GM12892 (cell line): ENCODE results near the gene DNMT1.

ENCODE experiments used
- DNase-seq: peaks from one replicate; pipeline ENCODE4 v3.0.0; 2011; ENCODE audit not compliant: insufficient read length
- FAIRE-seq: peaks from 2 replicates; lab custom pipeline; 2011; peaks lifted over from hg19 to GRCh38; lab: Jason Lieb, UNC
- POLR2A ChIP-seq: IDR thresholded peaks from 2 replicates; pipeline ENCODE4 v1.6.1; 2011; ENCODE audit warnings: low read depth, low read length, control low read depth
- POLR2AphosphoS5 ChIP-seq: IDR thresholded peaks from 2 replicates; pipeline ENCODE4 v1.6.1; 2011; ENCODE audit warnings: low read depth, low read length, control low read depth
- TAF1 ChIP-seq: IDR thresholded peaks from 2 replicates; pipeline ENCODE4 v1.6.1; 2011; ENCODE audit warnings: low read depth, mild to moderate bottlenecking, control low read depth, low read length, borderline replicate concordance

The DNMT1 gene

DNA sequence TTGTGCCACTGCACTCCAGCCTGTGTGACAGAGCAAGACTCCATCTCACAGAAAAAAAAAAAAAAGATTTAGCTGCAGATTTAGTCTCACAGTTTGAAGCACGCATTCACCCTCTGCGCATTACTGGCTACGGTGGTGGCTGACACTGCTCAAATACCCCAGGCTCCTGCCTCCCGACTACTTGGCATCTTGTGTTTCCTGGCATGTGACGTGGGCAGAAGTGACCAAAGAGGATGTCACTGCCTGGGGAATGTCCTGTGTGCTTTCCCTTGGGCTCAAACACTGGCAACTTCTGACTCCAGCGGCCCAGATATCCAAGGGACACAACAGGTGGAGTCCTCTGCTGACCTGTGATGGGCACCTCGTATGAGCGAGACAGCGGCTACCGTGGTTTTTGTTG lies 50.4 kb downstream of the DNMT1 start:
- TF ChIP-seq TAF1 (no peak), POLR2AphosphoS5 (0 out of 2 replicates have a peak, but pooled peaks have one; percentile 3)
- no peak for DNase-seq
- FAIRE-seq, result no peak

DNA sequence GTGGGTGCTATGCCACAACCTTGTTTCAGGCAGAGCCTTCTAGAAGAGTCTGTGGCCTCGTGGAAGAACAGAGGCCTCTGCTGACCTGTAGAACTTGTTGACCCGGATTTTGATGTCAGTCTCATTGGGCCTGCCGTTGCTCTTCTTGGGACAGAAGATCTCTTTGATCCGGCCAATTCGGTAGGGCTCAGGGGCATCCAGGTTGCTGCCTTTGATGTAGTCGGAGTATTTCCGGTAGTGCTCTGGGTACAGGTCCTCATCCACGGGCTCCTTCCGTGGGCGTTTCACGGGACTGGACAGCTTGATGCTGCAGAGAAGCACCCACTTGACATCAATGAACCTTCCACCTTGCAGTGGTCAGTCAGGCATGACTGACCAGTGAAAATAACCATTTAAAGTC lies 51.1 kb downstream of the DNMT1 start:
- FAIRE-seq (no peak), DNase-seq (no peak)
- no peak for TF ChIP-seq POLR2A
- TF ChIP-seq POLR2AphosphoS5, result no peak
- TF ChIP-seq TAF1, result no peak

DNA sequence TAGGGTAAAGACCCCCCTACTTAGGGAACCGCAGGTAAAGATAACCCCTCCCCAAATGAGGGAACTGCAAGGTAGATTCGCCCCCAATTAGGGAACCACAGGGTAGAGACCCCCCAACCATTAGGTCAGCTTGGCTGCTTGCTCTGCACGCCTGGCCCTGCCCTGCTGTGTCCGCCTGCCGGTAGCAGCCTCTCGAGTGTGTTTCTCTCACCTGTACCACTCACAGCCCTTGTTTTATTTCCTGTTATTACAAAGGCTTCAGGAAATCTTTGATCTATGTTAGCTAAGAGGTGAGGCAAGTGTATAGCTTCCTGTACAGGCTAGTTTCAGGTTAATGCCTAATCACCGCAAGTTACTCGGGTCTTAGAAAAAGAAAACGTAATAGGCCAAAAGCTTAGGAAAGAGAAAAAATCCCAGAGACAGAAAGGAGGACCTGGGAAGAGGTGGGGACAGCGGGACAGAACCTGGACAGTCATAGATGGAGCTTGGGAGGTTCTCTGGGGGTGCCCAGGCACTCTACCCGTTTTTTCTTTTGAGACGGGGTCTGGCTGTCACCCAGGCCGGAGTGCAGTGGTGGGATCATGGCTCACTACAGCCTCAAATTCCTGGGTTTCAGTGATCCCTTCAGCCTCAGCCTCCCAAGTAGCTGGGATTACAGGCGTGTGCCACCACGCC lies 51.9 kb downstream of the DNMT1 start:
- TF ChIP-seq TAF1 (no peak), POLR2AphosphoS5 (no peak), POLR2A (no peak)
- no peak for FAIRE-seq
- DNase-seq, result no peak

DNA sequence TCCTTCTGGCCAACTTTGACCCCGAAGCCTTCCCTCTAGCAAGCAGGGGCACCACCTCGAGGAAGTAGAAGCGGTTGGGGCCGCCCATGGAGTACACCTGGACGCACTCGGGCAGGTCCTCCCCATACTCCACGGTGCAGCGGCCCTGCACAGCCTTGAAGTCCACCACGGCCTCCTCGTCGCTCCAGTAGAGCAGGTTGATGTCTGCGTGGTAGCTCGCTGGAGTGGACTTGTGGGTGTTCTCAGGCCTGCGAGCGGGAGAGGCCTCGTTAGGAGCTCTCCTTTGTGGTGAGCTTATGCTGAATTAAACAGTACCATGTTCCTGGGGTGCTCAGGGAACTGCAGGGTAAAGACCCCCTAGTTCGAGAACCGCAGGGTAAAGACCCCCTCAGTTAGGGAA lies 52.8 kb downstream of the DNMT1 start:
- FAIRE-seq, result no peak
- no peak for DNase-seq
- TF ChIP-seq POLR2AphosphoS5 (no peak), TAF1 (no peak), POLR2A (no peak)

DNA sequence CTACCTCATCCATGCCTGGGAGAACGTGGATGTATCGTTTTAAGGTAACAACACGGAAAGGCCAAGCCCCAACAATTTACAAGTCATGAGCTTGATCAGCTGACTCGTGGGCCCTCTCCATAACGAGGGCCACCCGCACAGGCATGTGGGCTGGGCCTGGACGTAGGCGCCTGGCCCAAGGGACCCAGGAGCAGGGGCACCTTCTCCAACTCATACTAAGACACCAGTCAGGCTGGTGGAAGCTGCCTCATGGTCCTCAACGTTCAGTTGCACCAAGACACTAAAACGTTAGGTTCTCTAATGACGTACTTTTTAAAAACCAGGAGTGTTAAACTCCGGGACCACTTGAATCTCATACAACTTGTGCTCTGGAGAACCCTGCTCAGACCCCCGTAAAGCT lies 53.3 kb downstream of the DNMT1 start:
- TF ChIP-seq POLR2AphosphoS5, result no peak
- TF ChIP-seq TAF1, result no peak
- no peak for TF ChIP-seq POLR2A
- DNase-seq (no peak), FAIRE-seq (no peak)

DNA sequence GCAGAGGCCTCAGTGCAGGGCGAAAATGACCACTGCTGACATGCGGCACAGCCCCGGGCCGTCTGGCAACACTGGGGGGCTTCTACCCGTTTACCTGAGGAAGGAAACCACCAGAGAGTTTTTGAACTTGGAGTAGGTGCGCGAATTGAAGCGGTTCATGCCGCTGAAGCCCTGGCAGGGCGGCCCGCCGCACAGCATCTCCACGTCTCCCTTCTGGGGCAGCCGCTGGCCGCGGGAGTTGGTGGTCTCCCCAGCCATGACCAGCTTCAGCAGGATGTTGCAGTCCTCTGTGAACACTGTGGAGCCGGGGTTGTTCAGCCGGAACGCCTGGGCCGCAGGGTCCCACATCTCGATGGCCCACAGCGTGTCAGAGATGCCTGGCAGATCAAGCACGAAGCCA lies 54.8 kb downstream of the DNMT1 start:
- TF ChIP-seq POLR2A (no peak), POLR2AphosphoS5 (no peak), TAF1 (no peak)
- FAIRE-seq (no peak), DNase-seq (no peak)

DNA sequence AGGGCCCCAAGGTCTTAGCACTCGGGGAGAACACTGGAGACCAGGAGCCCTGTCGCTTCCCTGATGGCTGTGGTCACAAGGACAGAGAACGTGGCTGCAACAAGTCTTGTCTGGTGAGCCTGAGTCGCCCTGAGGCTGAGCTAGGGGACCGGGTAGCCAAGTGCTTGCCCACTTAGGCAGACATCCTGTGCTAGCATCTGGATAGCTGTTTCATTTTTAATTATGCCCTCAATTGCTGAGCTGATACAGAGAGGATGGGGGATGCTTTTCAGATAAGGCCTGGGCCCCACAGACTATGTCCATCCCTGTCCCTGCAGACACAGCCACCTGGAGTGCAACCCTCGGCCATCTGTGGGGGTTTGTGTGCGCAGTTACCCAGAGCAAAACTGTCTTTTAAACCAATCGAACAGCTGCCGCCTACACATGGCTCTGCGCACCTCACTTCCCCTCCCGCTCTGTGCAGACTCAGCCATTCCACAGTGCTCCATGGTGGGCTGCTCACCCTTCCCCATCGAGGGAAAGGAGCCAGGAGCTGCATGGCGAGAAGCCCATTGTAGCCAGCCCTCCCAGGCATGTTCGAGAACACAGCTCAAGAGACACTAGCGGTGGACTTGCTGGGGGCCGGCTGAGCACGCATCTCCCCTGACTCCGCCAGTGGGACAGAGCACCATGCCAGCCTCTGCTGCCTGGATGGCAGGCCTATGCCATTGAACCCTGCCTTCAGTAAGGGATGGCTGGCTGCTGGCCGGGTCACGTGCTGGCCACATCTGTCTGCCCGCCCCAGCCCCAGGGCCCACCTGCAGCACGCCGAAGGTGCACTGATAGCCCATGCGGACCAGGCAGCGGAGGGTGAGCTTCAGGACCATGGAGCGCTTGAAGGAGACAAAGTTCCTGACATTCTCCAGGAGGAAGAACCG lies 55.6 kb downstream of the DNMT1 start:
- no peak for FAIRE-seq
- DNase-seq, result no peak
- TF ChIP-seq POLR2AphosphoS5, result no peak
- no peak; the same call in 1 of the 2 replicates for TF ChIP-seq POLR2A
- no peak for TF ChIP-seq TAF1

DNA sequence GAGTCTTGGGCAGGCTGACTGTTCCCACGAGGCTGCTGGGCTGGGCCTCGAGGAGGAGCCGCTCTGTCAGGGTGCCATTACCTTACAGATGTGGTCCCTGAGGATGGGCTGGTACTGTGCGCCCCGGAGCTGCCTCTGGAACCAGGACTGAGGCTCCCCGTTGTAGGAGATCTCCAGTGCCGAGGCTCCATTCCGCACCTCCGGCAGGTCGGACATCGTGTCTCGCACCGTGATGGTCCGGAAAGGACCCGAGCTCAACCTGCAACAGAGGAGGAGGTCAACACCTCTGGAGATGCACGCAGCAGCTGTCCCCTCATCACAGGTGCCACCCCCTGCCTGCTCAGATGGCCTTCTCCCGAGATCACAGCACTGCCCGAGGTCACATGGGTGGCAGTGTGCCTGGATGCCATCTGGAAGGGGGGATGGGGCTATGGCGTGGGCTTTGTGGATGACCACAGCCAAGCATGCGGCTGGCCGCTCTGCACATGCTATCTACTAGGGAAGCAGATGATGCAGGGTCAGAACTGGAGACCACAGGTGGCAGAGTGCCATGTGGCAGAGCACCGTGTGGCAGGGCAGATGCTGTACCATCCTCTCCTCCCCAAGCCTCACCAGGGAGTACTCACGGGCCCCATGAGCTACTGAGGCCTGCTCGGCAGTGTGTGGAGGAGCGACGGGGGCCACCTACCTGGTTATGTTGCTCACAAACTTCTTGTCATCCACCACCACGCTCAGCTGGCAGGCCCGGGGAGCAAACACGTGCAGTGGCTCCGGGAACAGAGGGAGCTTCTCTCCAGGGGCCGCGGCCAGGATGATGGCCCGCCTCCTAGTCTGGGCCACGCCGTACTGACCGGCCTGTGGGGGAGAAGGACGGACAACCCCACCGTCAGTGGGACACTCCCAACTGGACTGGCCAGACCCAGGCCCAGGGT lies 56.7 kb downstream of the DNMT1 start:
- no peak for FAIRE-seq
- TF ChIP-seq POLR2AphosphoS5 (no peak; the same call in 1 of the 2 replicates), POLR2A (no peak), TAF1 (no peak)

DNA sequence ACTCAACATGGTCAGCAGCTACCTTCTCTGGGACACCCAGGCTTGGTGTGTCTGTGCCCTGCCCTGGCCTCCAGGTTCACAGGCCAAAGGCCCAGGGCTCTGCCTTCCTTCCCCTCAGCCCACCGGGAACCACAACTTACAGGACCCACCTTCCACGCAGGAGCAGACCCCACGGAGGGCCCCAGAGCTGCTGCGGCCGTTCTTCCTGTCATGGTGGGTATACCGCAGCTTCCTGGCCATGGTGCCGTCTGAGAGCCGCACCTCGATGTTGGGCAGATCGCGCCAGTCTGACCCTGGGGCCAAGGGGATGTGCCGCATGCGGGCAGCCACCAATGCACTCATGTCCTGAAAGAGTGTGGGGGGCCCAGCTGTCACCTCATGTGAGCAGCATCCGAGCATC lies 57.8 kb downstream of the DNMT1 start:
- DNase-seq (no peak), FAIRE-seq (no peak)
- no peak for TF ChIP-seq TAF1
- TF ChIP-seq POLR2A, result no peak

More for the DNA sequence above, 56.7 kb downstream of the DNMT1 start:
- DNase-seq, result no peak

DNA sequence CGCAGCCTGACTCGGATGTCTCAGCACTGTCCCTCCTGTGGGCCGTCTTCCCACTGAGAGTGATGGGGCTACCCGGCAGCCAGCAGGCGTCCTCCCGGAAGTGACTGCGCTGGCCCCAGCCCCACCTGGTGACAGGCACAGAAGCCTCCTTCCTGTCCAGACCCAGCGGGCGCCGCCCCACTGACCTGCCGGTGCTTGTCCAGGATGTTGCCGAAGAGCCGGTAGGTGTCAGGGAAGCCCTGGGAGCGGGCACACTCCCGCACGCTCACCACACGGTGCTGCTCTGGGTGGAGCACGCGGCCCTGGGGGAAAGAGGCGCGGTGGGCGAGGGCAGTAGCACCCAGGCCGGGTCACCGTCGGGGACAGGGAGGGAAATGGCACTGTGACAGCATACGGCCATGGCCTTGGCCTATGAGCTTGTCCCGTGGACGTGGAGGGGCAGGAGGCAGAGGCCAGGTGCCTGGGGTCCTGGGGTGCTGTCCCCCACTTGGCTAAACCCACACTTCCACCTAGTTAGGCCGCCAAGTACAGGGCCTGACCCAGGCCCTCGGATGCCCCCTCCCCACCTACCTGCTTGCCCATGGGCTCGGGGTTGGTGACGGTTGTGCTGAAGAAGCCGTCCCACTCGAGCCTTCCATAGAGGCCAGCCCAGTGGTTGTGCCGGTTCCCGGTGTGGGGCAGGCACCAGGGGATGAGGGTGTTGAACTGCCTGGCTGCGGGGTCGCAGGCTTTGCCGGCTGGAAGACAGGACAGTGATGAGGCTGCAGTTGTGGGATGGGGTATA lies 59.0 kb downstream of the DNMT1 start:
- TF ChIP-seq TAF1 (no peak), POLR2A (0 out of 2 replicates have a peak, but pooled peaks have one; percentile 18), POLR2AphosphoS5 (0 out of 2 replicates have a peak, but pooled peaks have one; percentile 42)
- DNase-seq, result no peak
- no peak for FAIRE-seq
